NCI-H1105 (cell line): Measurements from ENCODE around the gene AAMP.

Experiments used
- DNase-seq: peaks from one replicate; lab custom pipeline; 2025; lab: John Stamatoyannopoulos, UW

AAMP gene

GRCh38 chr2:218294430-218295022, 24.6 kb upstream of the AAMP start:
- DNase-seq, result no peak

DNA sequence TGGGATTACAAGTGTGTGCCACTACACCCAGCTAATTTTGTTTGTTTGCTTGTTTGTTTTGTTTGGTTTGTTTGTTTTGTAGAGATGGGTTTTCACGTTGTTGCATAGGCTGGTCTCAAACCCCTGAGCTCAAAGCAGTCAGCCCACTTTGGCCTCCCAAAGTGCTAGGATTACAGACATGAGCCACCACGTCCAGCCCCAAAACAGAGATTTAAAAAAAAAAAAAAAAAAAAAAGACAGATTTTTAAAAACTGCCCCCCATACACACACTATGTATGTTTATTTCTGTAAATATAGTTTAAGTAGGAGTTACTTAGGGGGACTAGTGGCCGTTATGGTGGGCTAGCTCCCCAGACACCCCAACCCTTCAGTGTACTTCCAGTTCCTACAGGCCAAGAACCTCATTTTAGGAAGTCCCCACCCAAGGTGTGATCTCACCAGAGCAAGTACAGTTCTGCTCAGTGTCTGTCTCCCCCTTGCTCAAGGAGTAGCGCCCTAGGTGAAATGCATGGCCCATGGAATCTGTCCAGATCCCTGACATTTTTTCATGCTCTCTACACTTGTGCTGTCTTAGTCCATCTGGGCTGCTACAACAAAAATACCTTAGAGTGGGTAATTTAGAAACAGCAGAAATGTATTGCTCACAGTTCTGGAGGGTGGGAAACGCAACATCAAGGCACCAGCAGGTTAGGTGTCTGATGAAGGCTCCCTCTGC, 23.9 kb upstream of the AAMP start:
- DNase-seq, result no peak

GRCh38 chr2:218292048-218293014, 22.4 kb upstream of the AAMP start, which contains the start of gene TMBIM1:
TMBIM1 (minus strand) TSS chr2:218292503; CDS start chr2:218282141, 10,362 bp downstream.
- no peak for DNase-seq

DNA sequence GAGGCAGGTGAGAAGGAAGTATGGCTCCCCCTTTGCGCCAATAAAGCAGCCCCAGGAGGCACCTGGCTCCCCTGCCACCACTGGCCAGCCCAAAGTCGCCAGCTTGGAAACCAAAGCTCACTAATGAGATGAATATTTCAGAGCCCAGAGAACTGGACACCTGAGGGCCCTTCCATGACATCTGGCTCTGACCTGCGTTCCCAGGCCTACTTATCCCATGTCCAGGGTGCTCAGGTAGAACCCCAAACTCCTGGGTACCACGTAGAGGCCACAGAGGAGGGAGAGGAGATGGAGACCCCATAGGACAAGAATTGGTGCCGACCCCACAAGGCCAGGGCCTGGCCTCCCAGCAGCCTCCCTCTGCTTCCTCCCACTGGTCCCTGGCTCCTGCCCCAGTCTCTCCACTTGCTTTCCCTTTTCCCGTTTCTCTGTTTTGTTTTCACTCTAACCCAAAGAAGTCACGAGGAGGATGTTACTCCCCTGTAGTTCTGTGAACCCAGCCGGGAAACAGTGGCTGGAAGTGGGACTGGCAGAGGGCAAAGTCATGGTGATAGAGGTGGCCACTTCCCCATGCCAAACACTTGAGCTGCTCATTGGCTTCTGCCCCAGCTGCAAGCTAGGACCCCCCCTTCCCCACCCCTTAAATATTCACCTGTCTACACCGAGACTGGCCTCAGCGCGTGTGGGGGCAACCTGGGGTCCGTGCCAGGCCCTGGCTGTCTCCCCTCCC, 21.5 kb upstream of the AAMP start:
- DNase-seq, result no peak

GRCh38 chr2:218290316-218291261, 20.7 kb upstream of the AAMP start:
- no peak for DNase-seq

DNA sequence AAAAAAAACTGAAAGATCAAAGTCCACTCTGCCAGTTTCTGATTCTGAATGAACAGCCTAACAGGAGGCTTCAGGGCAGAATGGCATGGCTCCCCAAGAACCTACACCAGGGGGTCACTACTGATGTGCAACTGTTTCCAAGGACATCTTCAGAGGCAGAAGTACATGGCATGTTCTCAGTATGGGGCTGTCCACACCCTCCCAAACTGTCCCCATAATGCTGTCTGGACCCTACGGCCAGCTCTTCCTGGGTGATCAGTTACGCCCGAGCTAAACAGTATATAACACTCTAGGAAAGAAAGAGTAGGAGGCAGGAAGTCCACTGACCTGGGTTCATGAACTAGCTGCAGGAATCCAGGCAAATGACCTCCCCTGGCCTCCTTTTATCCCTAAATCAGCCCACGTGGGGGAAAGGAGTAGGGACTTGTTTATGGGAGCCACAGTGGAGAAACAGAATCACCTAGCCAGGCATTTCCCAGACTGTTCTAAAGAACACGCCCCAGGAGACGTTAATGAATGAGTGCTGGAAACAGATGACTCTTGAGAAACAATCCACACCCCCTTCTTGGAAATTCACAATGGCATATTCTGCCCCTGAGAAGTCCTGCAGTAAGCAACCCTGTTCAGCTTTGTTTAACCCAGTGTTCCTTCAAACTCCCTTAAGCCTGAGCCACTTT, 19.8 kb upstream of the AAMP start:
- DNase-seq, result no peak

GRCh38 chr2:218286570-218287459, 16.9 kb upstream of the AAMP start:
- DNase-seq, result no peak

DNA sequence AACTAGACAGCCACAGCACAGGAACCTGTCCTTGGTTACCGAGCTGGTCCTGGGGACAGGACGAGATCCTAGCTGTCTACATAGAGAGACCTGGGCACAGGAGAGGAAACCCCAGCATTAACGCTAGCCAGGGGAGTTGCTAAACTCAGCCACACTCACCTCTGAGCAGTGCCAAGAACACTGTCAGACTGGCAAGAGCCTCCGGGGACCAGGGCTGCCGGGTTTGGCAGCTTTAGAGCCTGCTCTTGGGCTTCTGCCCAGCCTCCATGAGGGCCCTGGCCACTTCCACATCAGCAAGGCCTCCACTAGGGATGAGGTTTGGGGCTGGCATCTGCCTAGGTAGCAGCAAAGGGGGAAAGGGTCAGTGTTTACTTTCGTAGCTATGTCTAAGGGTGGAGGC, 15.7 kb upstream of the AAMP start:
- no peak for DNase-seq

DNA sequence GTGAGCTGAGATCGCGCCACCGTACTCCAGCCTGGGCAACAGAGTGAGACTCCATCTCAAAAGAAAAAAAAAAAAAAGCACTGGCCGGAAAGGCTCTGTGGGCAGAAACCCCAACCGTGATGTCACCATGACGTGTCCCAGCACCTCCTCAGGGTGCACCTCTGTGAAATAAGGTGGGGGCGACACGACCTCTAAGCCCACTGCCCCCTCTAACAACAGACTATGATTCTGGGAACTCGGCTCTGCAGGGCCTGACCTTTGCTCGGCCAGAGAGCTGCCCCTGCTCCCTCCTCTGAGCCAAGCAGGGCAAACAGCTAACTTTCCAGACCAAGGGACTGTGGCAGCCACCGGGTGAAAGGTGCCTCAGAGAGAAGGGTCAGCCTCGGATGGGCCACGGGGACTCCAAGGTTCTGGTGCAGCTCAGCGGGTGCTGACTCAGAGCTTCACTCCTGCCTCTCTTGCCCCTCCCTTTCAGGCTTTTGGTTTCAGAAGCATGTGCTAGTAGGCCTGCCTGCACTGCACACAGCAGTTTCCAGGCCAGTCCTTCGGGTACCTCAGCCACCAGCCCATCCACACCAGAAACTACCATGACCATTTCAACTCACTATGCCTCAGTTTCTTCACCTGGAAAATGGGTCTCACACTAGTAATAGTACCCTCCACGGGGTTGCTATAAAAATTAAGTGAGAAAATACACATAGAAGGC, 14.3 kb upstream of the AAMP start:
- DNase-seq, result no peak

GRCh38 chr2:218282173-218282991, 12.4 kb upstream of the AAMP start:
- no peak for DNase-seq

- no peak for DNase-seq
Measured at GRCh38 chr2:218281449-218281848, 11.5 kb upstream of the AAMP start.

GRCh38 chr2:218280260-218280870, 10.4 kb upstream of the AAMP start:
- DNase-seq, result no peak

GRCh38 chr2:218278531-218279360, 8.8 kb upstream of the AAMP start:
- no peak for DNase-seq

DNA sequence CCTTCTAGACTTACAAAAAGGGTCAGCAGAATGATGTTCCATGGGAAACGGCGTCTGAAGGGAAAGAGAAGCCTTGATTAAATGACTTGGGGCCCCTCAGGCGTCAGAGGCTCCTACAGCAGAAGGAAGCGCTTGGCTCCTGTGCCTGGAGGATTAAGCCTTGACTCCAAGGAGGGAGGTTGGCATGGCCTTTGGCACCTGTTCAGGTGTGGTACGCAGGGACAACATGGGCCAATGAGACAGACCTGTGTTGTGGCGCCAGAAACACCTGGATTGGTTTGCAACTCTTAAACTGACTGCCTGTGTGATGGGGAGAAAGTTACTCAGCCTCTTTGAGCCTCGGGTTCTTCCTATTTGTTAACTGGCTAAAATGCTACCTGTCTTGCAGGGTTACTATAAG, 8.0 kb upstream of the AAMP start:
- no peak for DNase-seq

- no peak for DNase-seq
Measured at GRCh38 chr2:218276986-218277755, 7.2 kb upstream of the AAMP start.
